22Rv1 (cell line): Measurements from ENCODE around the gene CD40LG.

Experiments
- ZFX ChIP-seq: fragments of 450-650 bp; IDR thresholded peaks from 2 replicates; pipeline ENCODE4 v1.6.1; 2017; ENCODE audit warnings: antibody characterized with exemption, borderline replicate concordance
- TF ChIP-seq, protein P1 (sequence below): fragments of 450-650 bp; IDR thresholded peaks from 2 replicates; pipeline ENCODE4 v1.5.1; 2017; ENCODE audit warnings: mild to moderate bottlenecking

DNA sequence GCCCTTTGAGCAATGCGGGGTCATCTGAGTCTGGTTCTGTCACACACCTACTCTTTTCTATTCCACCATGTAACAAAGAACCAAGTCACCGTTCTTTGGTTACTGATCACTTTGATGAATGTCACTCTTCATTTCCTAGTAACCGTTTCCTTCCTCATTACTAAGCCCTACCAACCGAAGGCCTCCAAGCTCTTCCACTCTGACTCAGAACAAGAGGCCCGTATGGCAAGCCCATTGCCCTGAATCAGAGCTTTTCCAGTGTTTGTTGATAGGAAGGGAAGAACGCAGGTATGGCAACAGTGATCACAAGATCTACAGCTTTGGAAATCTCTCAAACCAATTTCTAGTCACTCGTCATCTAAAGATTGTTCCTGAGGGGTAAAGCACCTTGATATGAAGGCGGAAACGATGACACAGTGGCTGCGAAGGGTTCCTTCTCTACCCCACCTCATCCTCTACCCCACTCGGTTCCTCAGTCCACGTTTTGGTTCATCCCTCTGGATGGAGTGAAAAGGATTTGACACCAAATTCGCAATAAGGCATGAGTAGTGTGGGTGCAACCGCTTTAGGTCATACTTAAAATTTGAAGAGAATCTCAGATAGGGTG lies 28.0 kb upstream of the CD40LG start:
- TF ChIP-seq, protein P1, sequence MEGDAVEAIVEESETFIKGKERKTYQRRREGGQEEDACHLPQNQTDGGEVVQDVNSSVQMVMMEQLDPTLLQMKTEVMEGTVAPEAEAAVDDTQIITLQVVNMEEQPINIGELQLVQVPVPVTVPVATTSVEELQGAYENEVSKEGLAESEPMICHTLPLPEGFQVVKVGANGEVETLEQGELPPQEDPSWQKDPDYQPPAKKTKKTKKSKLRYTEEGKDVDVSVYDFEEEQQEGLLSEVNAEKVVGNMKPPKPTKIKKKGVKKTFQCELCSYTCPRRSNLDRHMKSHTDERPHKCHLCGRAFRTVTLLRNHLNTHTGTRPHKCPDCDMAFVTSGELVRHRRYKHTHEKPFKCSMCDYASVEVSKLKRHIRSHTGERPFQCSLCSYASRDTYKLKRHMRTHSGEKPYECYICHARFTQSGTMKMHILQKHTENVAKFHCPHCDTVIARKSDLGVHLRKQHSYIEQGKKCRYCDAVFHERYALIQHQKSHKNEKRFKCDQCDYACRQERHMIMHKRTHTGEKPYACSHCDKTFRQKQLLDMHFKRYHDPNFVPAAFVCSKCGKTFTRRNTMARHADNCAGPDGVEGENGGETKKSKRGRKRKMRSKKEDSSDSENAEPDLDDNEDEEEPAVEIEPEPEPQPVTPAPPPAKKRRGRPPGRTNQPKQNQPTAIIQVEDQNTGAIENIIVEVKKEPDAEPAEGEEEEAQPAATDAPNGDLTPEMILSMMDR: no peak
- TF ChIP-seq ZFX: no peak
